ENCODE data around the gene MOB3A. TPM values are rescaled to one million over a fixed set of nuclear protein-coding genes. Genes with fewer than 3 reads are reported as not detected.

MOB3A gene
- polyA plus RNA-seq, 1 of the 3 experiments (the other 2 are of a cell fraction): 24.1 TPM

GRCh38 chr19:2056837-2057192 is 39.3 kb downstream of the MOB3A start:
- Histone ChIP-seq H3K4me3 (ENCODE audit: low read depth in 2 of 2, low read length in 1 of 2) (no peak overlapping the region), H3K9me3 (no peaks in the 10 kb centered on the region), H3K9me2 (no peaks in the 10 kb centered on the region), H3K27ac (ENCODE audit: low read depth in 2 of 2, low read length in 1 of 2) (peak overlapping the region in 1 of 2 experiments; percentile 34; a peak in 1 of 4 replicates), H2AFZ (ENCODE audit: low read depth) (no peak overlapping the region), H3K79me2 (ENCODE audit: insufficient read depth) (no peaks in the 10 kb centered on the region; the same call in 1 of the 2 replicates), H3K9ac (no peak overlapping the region), H3K27me3 (ENCODE audit: insufficient read depth) (no peaks in the 10 kb centered on the region), H3K4me2 (no peak overlapping the region), H3K4me1 (ENCODE audit: control insufficient read depth in 1 of 2, insufficient read depth in 2 of 2, low read depth in 1 of 2, low read length in 1 of 2) (peaks cover 29 to 50% of the 10 kb centered on the region in 2 experiments; a peak in 3 of 4 replicates), H3K36me3 (replicated peaks in 1 of 2; ENCODE audit: control insufficient read depth in 1 of 2, insufficient read depth in 2 of 2, low read length in 1 of 2) (no peaks in the 10 kb centered on the region), H3F3A (replicated peaks; ENCODE audit: insufficient read depth) (peaks cover 22% of the 10 kb centered on the region), H4K20me1 (ENCODE audit: insufficient read depth) (no peaks in the 10 kb centered on the region)
- CTCF ChIA-PET: interaction anchor here (1.0 to 1.8 kb wide), 2 partner anchors 13 to 38 kb away, joined by 6 read pairs; no protein-coding TSS in a partner anchor
- 88% methylated on average over 4 of the region's 5 CpGs for WGBS (ENCODE audit: low lambda C conversion rate)
- no peak for TF ChIP-seq CHD2 (IDR thresholded peaks at IDR 0.05; ENCODE audit: low read length, partially characterized antibody)
- TF ChIP-seq NRF1 (IDR thresholded peaks at IDR 0.05; ENCODE audit: low read depth, low read length): no peak
- TF ChIP-seq SIN3A (IDR thresholded peaks at IDR 0.05; ENCODE audit: borderline replicate concordance, low read depth, low read length): no peak
- no peak for TF ChIP-seq RFX5 (IDR thresholded peaks at IDR 0.05; ENCODE audit: low read length)
- TF ChIP-seq TCF12 (IDR thresholded peaks at IDR 0.05): no peak
- no peak for TF ChIP-seq RCOR1 (IDR thresholded peaks at IDR 0.05; ENCODE audit: low read length)
- no peak for TF ChIP-seq IRF3 (IDR thresholded peaks at IDR 0.05; ENCODE audit: low read depth, low read length)
- TF ChIP-seq ZBTB33 (IDR thresholded peaks at IDR 0.05; ENCODE audit: borderline replicate concordance, low read depth): no peak
- TF ChIP-seq FOXJ3 (CRISPR knock-in tag; IDR thresholded peaks at IDR 0.05): no peak
- TF ChIP-seq TEAD4 (IDR thresholded peaks at IDR 0.05; ENCODE audit: borderline replicate concordance, insufficient read depth): no peak
- no peak for TF ChIP-seq TAF1 (IDR thresholded peaks at IDR 0.05; ENCODE audit: borderline replicate concordance, low read depth, low read length)
- TF ChIP-seq CTCF (IDR thresholded peaks at IDR 0.05): no peak
- TF ChIP-seq YY1 (IDR thresholded peaks at IDR 0.05; ENCODE audit: low read depth): no peak
- no peak for TF ChIP-seq USF1 (IDR thresholded peaks at IDR 0.05; ENCODE audit: borderline replicate concordance, low read depth)
- POLR2A ChIA-PET: no interaction called here
- no peak for DNase-seq
